ENCODE measurements around the gene FNDC7.

FNDC7 gene

DNA sequence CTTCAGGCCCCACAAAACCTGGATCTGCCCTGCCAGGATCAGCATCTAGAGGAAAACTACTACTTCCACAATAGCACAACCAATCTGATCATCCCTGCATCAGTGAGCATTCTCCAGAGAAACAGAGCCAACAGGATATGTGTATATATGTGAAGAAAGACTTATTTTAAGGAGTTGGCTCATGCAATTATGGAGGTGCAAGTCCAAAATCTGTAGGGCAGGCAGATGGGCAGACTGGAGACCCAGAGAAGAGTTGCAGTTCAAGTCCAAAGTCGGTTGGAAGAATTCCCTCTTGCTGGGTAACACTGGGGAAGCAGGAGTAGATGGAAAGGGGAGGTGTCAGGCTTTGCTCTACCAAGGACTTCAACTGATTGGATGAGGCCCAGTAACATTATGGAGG, 46.9 kb upstream of the FNDC7 start:
- TF ChIP-seq EGR1 (IDR thresholded peaks at IDR 0.05) (no peak), CEBPB (IDR thresholded peaks at IDR 0.05) (no peak), TAF1 (IDR thresholded peaks at IDR 0.05; ENCODE audit: low read depth) (no peak), RAD21 (IDR thresholded peaks at IDR 0.05; ENCODE audit: low read depth) (no peak), YY1 (IDR thresholded peaks at IDR 0.05; ENCODE audit: low read depth) (no peak)
- TF ChIP-seq, protein P1, sequence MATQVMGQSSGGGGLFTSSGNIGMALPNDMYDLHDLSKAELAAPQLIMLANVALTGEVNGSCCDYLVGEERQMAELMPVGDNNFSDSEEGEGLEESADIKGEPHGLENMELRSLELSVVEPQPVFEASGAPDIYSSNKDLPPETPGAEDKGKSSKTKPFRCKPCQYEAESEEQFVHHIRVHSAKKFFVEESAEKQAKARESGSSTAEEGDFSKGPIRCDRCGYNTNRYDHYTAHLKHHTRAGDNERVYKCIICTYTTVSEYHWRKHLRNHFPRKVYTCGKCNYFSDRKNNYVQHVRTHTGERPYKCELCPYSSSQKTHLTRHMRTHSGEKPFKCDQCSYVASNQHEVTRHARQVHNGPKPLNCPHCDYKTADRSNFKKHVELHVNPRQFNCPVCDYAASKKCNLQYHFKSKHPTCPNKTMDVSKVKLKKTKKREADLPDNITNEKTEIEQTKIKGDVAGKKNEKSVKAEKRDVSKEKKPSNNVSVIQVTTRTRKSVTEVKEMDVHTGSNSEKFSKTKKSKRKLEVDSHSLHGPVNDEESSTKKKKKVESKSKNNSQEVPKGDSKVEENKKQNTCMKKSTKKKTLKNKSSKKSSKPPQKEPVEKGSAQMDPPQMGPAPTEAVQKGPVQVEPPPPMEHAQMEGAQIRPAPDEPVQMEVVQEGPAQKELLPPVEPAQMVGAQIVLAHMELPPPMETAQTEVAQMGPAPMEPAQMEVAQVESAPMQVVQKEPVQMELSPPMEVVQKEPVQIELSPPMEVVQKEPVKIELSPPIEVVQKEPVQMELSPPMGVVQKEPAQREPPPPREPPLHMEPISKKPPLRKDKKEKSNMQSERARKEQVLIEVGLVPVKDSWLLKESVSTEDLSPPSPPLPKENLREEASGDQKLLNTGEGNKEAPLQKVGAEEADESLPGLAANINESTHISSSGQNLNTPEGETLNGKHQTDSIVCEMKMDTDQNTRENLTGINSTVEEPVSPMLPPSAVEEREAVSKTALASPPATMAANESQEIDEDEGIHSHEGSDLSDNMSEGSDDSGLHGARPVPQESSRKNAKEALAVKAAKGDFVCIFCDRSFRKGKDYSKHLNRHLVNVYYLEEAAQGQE (IDR thresholded peaks at IDR 0.05; ENCODE audit: low read depth): no peak

DNA sequence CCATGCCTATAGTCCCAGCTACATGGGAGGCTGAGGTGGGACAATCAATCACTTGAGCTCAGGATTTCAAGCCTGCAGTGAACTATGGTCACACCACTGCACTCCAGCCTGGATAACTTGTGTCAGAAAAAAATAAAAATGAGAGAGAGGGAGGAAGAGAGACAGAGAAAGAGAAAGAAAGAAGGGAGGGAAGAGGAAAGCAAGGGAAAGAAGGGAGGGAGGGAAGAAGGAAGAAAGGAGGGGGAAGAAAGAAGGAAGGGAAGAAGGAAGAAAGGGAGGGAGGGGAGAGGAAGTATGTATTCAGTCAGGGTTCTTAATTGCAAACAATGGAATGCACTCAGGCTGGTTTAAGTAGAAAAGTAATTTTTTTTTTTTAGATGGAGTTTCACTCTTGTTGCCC, 43.9 kb upstream of the FNDC7 start:
- TF ChIP-seq CREB1 (IDR thresholded peaks at IDR 0.05; ENCODE audit: low read depth): no peak
- TF ChIP-seq ZBTB7A (IDR thresholded peaks at IDR 0.05; ENCODE audit: low read depth): no peak
- TF ChIP-seq TCF12 (IDR thresholded peaks at IDR 0.05; ENCODE audit: low read depth): no peak
- TF ChIP-seq RAD21 (IDR thresholded peaks at IDR 0.05; ENCODE audit: low read depth): no peak

- TF ChIP-seq EGR1 (IDR thresholded peaks at IDR 0.05) (no peak), RAD21 (IDR thresholded peaks at IDR 0.05; ENCODE audit: low read depth) (no peak), CEBPB (IDR thresholded peaks at IDR 0.05) (no peak), TAF1 (IDR thresholded peaks at IDR 0.05; ENCODE audit: low read depth) (no peak), CREB1 (IDR thresholded peaks at IDR 0.05; ENCODE audit: low read depth) (no peak), EP300 (IDR thresholded peaks at IDR 0.05; ENCODE audit: borderline replicate concordance) (no peak), TCF12 (IDR thresholded peaks at IDR 0.05; ENCODE audit: low read depth) (no peak), YY1 (IDR thresholded peaks at IDR 0.05; ENCODE audit: low read depth) (no peak), NFIC (IDR thresholded peaks at IDR 0.05) (no peak), FOXM1 (IDR thresholded peaks at IDR 0.05; ENCODE audit: borderline replicate concordance, low read depth) (no peak), MAX (IDR thresholded peaks at IDR 0.05) (no peak), ZBTB7A (IDR thresholded peaks at IDR 0.05; ENCODE audit: low read depth) (no peak)
- TF ChIP-seq, protein P1 (IDR thresholded peaks at IDR 0.05; ENCODE audit: low read depth): no peak
Observed at GRCh38 chr1:108669679-108670078, 43.0 kb upstream of the FNDC7 start.

DNA sequence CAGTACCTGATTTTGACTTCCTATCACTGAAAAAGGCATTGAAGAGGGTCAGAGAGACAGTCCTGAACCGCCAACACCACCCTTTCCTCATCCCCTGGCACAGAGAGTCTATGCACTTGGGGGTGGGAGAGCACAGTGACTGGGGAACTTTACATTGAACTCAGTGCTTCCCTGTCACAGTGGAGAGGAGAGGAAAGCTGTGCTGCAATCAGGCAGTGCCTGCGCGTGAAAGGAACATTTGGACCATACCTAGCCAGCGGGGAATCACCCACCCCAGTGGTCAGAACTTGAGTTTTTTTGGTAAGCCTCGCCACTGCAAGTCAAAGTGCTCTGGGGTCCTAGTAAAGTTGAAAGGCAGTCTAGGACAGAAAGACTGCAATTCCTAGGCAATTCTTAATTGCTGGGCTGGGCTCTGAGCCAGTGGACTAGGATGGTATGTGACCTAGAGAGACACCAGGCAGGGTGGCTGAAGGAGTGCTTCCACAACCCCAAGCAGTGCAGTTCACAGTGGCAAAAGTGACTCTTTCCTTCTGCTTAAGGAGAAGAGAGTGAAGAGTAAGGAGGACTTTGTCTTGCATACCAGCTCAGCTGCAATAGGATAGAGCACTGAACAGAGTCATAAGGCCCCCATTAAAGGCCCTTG, 42.5 kb upstream of the FNDC7 start:
- TF ChIP-seq USF1 (IDR thresholded peaks at IDR 0.05) (no peak), CEBPB (IDR thresholded peaks at IDR 0.05) (no peak), TAF1 (IDR thresholded peaks at IDR 0.05; ENCODE audit: low read depth) (no peak), TEAD4 (IDR thresholded peaks at IDR 0.05) (no peak), EP300 (IDR thresholded peaks at IDR 0.05; ENCODE audit: borderline replicate concordance) (no peak), MAX (IDR thresholded peaks at IDR 0.05) (no peak), EGR1 (IDR thresholded peaks at IDR 0.05) (no peak), RAD21 (IDR thresholded peaks at IDR 0.05; ENCODE audit: low read depth) (no peak), FOXM1 (IDR thresholded peaks at IDR 0.05; ENCODE audit: borderline replicate concordance, low read depth) (no peak)

DNA sequence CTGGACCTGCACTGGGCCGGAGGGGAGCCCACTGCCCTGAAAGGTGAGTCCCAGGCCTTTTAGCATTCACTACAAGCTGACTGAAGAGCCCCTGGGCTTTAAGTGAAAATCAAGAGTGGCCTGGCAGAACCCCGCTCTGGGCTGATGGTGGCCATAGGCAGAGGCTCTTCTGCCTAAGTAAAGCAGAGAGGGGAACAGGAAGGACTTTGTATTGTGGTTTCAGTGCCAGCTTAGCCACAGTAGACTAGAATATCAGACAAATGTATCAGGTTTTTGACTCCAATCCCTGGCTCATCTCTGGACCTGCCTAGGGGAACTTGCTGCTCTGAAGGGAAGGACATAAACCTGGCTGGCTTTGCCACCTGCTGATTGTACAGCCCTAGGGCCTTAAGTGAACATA, 41.6 kb upstream of the FNDC7 start:
- TF ChIP-seq TCF12 (IDR thresholded peaks at IDR 0.05; ENCODE audit: low read depth) (no peak), NFIC (IDR thresholded peaks at IDR 0.05) (no peak), EGR1 (IDR thresholded peaks at IDR 0.05) (no peak), CEBPB (IDR thresholded peaks at IDR 0.05) (no peak), MAX (IDR thresholded peaks at IDR 0.05) (no peak), TAF1 (IDR thresholded peaks at IDR 0.05; ENCODE audit: low read depth) (no peak), RAD21 (IDR thresholded peaks at IDR 0.05; ENCODE audit: low read depth) (no peak), USF1 (IDR thresholded peaks at IDR 0.05) (no peak), CREB1 (IDR thresholded peaks at IDR 0.05; ENCODE audit: low read depth) (no peak), ZBTB7A (IDR thresholded peaks at IDR 0.05; ENCODE audit: low read depth) (no peak), FOXM1 (IDR thresholded peaks at IDR 0.05; ENCODE audit: borderline replicate concordance, low read depth) (no peak), YY1 (IDR thresholded peaks at IDR 0.05; ENCODE audit: low read depth) (no peak)
- TF ChIP-seq, protein P1 (IDR thresholded peaks at IDR 0.05; ENCODE audit: low read depth): no peak

Measured in Ishikawa (cell line).